Activated B cell treated with CpG ODN at 0.5 μM for 24 hours (primary cell): Measurements from ENCODE around the gene PTPRO. TPM values are rescaled to one million over a fixed set of nuclear protein-coding genes. Genes with fewer than 3 reads are reported as not detected.

Source experiments
- ATAC-seq: fragments of 200-7000 bp; cut with Tn5 transposase; one replicate; pipeline ENCODE4 v1.10.0; 2021; ENCODE audit warnings: low read depth, mild to moderate bottlenecking, moderate library complexity
- CTCF ChIA-PET: fragments of 350-600 bp; sonication (Branson Sonifier 250); formaldehyde crosslinking; loops from one replicate; lab custom pipeline; 2021; ENCODE audit warnings: antibody characterized with exemption; lab: Charles Lee
- POLR2A ChIA-PET: fragments of 350-600 bp; sonication (Branson Sonifier 250); formaldehyde crosslinking; loops from one replicate; lab custom pipeline; 2021; ENCODE audit warnings: antibody characterized with exemption; lab: Charles Lee
- DNase-seq: peaks from one replicate; pipeline ENCODE4 v3.0.0; 2022
- H3K27ac Mint-ChIP-seq: one replicate; pipeline ENCODE4 v1.8.0; 2020; ENCODE audit warnings: mixed read lengths
- H3K27me3 Mint-ChIP-seq: one replicate; pipeline ENCODE4 v1.8.0; 2021; ENCODE audit warnings: mixed read lengths
- H3K36me3 Mint-ChIP-seq: one replicate; pipeline ENCODE4 v1.8.0; 2021; ENCODE audit warnings: low read depth, mixed read lengths
- H3K4me1 Mint-ChIP-seq: one replicate; pipeline ENCODE4 v1.8.0; 2021; ENCODE audit warnings: mixed read lengths
- H3K4me3 Mint-ChIP-seq: one replicate; pipeline ENCODE4 v1.8.0; 2020; ENCODE audit warnings: mild to moderate bottlenecking, mixed read lengths
- H3K9me3 Mint-ChIP-seq: one replicate; pipeline ENCODE4 v1.8.0; 2020; ENCODE audit warnings: mixed read lengths
- intact Hi-C: fragments of 100-400 bp; cut with micrococcal nuclease; formaldehyde crosslinking; loops from one replicate; pipeline ENCODE4 v1.15.1; 2024
- total RNA-seq: library from RNA; stranded (reverse); gene quantifications from 2 replicates; pipeline ENCODE4 v1.2.3, GENCODE V29; 2022
- TF ChIP-seq, protein P1 (sequence below): fragments of 200-600 bp; IDR thresholded peaks from one replicate; pipeline ENCODE4 v1.8.0; 2022; ENCODE audit warnings: antibody characterized with exemption, mild to moderate bottlenecking

PTPRO gene
- total RNA-seq, 1 donor from 2014 or later: 23.9 TPM

GRCh38 chr12:15341371-15341770 lies 19.1 kb downstream of the PTPRO start:
- no peak overlapping the region for H3K27ac Mint-ChIP-seq
- CTCF ChIA-PET: interaction anchor here (0.7 kb wide), 1 partner anchor 172 kb away, joined by 3 read pairs; no protein-coding TSS in a partner anchor
- H3K9me3 Mint-ChIP-seq: no peaks in the 10 kb centered on the region
- DNase-seq (no peak), ATAC-seq (no peak)
- no peaks in the 10 kb centered on the region for H3K4me1 Mint-ChIP-seq
- TF ChIP-seq, protein P1, sequence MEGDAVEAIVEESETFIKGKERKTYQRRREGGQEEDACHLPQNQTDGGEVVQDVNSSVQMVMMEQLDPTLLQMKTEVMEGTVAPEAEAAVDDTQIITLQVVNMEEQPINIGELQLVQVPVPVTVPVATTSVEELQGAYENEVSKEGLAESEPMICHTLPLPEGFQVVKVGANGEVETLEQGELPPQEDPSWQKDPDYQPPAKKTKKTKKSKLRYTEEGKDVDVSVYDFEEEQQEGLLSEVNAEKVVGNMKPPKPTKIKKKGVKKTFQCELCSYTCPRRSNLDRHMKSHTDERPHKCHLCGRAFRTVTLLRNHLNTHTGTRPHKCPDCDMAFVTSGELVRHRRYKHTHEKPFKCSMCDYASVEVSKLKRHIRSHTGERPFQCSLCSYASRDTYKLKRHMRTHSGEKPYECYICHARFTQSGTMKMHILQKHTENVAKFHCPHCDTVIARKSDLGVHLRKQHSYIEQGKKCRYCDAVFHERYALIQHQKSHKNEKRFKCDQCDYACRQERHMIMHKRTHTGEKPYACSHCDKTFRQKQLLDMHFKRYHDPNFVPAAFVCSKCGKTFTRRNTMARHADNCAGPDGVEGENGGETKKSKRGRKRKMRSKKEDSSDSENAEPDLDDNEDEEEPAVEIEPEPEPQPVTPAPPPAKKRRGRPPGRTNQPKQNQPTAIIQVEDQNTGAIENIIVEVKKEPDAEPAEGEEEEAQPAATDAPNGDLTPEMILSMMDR: no peak
- POLR2A ChIA-PET: no interaction called here
- no peak overlapping the region for H3K4me3 Mint-ChIP-seq
- H3K36me3 Mint-ChIP-seq: no peaks in the 10 kb centered on the region
- peaks cover 12% of the 10 kb centered on the region for H3K27me3 Mint-ChIP-seq
- intact Hi-C loops: no loop called here

DNA sequence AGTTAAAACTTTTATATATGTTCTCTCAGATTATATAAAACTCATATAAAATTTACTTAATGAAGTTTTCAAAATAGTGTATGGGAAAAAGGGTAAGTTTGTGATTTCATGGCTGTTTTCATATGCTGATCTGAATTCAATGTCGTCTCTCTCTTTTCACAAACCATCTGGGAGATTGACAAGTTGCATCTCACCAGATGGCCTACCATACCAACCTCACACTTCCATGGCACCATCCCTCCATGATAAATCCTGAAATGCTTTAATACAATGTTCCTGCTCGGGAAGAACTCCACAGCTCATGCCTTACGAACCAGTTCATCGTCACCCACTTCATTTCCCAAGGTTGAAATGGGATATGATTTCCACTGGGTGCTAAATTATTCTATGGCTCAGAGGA lies 22.3 kb downstream of the PTPRO start:
- H3K27ac Mint-ChIP-seq: no peak overlapping the region
- ATAC-seq: no peak
- CTCF ChIA-PET: no interaction called here

DNA sequence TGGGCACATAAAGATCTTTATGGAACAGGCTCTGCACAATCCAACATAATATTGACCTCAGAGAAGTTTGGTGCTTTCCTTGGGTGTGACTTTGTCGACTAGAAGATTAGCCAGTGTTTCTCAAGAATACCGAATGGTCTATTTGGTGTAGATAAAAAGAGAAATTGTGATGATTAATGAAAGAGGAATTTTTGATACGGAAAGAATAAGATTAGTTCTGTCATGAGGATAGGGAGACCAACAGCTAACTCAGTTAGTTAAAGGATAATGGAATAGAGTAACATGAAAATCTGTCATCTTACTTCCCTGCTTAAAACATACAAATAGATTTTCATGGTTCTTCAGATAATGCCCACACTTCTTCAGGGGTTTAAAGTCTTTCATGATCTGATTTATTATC lies 24.2 kb downstream of the PTPRO start:
- no peak for ATAC-seq
- CTCF ChIA-PET: no interaction called here
- POLR2A ChIA-PET: no interaction called here
- Mint-ChIP-seq H3K27ac (no peak overlapping the region), H3K9me3 (no peaks in the 10 kb centered on the region), H3K4me1 (no peaks in the 10 kb centered on the region), H3K36me3 (no peaks in the 10 kb centered on the region), H3K4me3 (no peak overlapping the region), H3K27me3 (peaks cover 2% of the 10 kb centered on the region)
- DNase-seq: no peak
- intact Hi-C loops: no loop called here
- TF ChIP-seq, protein P1: no peak

More for the DNA sequence above, 22.3 kb downstream of the PTPRO start:
- Mint-ChIP-seq H3K9me3 (no peaks in the 10 kb centered on the region), H3K27me3 (peaks cover 8% of the 10 kb centered on the region), H3K4me3 (no peak overlapping the region), H3K36me3 (no peaks in the 10 kb centered on the region), H3K4me1 (no peaks in the 10 kb centered on the region)
- intact Hi-C loops: no loop called here
- TF ChIP-seq, protein P1: no peak
- DNase-seq: no peak
- POLR2A ChIA-PET: no interaction called here

DNA sequence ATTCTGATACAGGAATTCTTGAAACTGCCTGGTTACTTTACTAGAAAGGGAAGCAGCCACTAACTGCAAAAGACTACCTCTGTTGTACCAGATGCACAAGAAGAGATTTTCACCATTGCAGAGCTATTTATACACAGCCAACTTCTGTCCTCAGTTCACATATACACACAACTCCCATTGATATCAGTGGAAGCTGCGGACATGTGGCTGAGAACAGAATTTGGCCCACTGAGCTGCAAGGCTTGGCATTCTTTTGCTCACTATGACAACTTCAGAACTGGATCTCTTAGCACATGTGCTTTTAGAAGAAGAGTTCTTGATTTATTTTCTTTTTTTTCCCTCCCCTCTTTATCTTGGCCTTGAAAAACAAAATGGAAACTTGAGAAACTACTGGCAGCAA lies 28.3 kb downstream of the PTPRO start:
- ATAC-seq (no peak), DNase-seq (no peak)
- intact Hi-C loops: no loop called here
- Mint-ChIP-seq H3K36me3 (no peaks in the 10 kb centered on the region), H3K27ac (no peak overlapping the region), H3K4me3 (no peak overlapping the region), H3K9me3 (no peaks in the 10 kb centered on the region), H3K27me3 (peaks cover 2% of the 10 kb centered on the region), H3K4me1 (no peaks in the 10 kb centered on the region)
- ChIA-PET POLR2A (no interaction called here), CTCF (no interaction called here)
- TF ChIP-seq, protein P1: no peak

DNA sequence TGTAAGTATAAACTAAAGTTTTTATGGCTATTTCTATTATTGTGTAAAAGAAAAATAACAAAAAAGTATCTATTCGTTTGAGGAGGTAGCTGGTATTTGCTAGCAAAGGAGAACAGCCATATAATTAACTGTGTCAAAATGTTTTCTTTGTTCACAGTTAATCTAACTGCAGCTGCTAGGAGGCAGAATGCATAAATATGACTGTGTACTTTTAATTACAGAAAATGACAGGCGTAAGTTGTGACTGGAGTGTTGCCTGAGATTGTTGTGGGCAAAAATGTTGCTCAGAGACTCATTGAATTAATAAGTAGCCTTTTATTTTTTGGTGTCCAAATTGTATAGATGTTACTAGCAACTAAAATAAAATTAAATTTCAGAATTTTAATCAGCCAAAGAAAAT lies 33.5 kb downstream of the PTPRO start:
- ChIA-PET POLR2A (no interaction called here), CTCF (no interaction called here)
- H3K36me3 Mint-ChIP-seq: no peaks in the 10 kb centered on the region
- H3K27ac Mint-ChIP-seq: no peak overlapping the region
- intact Hi-C loops: no loop called here
- peaks cover 5% of the 10 kb centered on the region for H3K27me3 Mint-ChIP-seq
- ATAC-seq: no peak
- TF ChIP-seq, protein P1: no peak
- no peak for DNase-seq
- no peaks in the 10 kb centered on the region for H3K4me1 Mint-ChIP-seq
- H3K9me3 Mint-ChIP-seq: no peaks in the 10 kb centered on the region
- no peak overlapping the region for H3K4me3 Mint-ChIP-seq
